Fibroblast of skin of right quadriceps (primary cell): ENCODE measurements around the gene TUBGCP3.

Experiments
- DNase-seq: peaks from one replicate; pipeline ENCODE4 v3.0.0-alpha.2; 2013

Gene TUBGCP3

DNA sequence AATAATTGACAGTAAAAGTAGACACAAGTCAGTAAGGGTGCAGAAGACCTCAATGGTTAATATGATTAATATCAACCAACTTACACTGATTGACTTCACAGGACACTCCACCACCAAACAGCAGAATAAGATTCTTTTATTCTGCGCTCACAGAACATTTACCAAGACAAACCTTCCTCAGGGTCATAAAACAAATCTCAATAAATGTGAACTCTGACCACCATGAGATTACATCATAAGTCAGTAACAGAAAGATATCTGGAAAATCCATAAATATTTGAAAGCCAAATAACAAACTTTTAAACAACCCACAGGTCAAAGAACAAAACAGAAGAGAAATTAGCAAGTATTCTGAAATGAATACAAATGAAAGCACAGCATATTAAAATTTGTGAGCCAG lies 112.1 kb downstream of the TUBGCP3 start:
- no peak for DNase-seq

DNA sequence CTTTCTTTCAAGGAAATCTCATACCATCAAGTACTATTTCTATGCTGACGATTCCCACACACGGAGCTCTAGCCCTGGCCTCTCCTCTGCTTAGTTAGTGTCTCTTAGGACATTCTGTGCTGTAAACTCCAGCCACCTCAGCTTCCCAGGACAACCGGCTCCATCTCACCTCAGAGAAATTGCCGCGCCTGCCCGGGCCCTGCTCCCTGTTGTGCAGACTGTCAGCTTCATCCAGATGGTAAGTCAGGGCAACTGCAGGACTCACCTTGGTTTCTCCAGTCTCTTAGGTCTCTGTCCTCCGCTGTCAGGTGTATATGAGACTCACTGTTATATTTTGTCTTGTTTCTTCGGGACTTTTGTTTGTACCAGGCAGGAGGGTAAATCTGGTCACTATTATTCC lies 113.1 kb downstream of the TUBGCP3 start:
- DNase-seq = no peak

- no peak for DNase-seq
These were observed 114.1 kb downstream of the TUBGCP3 start for GRCh38 chr13:112473818-112474217.

GRCh38 chr13:112469071-112469745 lies 118.7 kb downstream of the TUBGCP3 start:
- DNase-seq = no peak

GRCh38 chr13:112468069-112468468 lies 119.9 kb downstream of the TUBGCP3 start:
- no peak for DNase-seq

GRCh38 chr13:112467236-112467635 lies 120.7 kb downstream of the TUBGCP3 start:
- no peak for DNase-seq

DNA sequence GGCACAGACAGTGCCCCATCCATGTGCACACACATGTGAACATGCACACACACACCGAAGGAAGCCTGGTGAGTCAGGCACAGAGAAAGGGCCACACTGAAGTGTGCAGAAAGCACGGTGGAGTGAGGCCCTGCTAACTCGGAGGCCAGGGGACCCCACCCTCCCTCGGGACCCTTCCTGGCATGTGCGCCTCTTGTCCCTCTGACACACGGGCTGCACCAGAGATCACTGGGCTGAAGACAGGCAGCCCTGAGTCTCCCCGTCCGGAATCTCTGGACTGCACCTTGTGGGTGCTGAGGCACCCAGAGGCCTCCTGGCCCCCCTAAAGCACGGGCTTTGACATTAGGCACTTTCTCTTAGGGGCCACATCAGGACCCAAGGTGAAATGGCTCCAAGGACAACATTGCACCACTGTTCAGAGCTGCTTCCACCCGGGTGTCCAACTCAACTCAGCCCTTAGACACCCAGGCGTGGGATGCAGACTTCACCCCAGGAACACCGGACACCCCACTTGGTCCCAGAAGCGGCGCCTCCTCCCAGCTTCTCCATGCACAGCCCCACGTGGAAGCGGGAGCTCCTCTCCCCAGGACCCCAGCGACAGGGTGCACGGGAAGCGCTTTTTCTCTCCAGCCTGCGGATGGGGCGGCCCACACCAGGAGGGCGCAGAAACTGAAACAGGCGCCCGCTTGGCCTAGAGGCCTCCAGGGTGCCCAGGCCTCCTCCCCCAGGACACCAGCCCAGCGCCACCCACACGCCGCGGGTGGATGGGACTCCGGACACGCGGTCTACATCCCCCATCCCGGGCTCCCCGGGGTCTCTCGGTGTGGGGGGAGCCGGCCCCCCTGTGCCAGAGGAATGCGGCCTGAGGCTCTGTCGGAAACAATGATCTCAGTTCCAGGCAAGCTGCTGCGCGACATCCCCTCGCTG lies 121.6 kb downstream of the TUBGCP3 start:
- DNase-seq = no peak

DNA sequence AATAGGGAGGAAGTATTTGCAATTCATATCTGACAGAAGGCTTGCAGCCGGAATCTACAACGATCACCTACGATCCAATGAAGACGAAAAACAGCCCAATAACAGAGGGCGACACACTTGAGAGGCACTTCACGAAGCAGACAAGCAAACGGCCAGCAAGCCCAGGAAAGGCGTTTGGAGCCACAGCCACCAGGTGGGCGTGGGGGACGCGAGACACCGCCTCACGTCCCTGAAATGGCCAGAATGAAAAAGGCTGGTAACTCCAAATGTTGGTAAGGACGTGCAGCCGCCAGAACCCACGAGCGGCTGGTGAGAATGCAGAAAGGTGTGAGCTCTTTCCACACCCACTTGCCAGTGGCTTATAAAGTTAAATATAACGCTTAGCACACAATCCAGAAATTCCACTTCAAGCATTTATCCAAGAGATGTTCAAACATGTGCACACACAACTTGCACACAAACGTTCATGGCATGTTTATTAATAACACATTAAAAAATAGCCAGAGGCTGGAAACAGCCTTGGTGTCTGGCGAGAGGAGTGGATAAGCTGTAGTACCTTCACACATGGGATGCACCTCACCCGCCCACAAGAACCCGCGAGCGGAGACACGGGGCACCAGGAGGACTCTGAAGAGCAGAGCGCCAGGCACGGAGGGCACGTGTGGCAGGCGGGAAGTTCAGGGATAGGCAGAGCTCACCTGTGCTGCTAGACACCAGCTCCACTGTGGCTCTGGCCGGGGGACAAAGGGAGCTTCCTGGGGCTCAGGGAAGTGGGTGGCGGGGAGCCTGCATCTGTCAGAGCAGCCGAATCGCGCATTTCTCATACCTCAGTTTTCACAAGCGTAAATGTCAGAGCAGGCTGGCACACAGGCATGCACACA lies 122.5 kb downstream of the TUBGCP3 start:
- no peak for DNase-seq

DNA sequence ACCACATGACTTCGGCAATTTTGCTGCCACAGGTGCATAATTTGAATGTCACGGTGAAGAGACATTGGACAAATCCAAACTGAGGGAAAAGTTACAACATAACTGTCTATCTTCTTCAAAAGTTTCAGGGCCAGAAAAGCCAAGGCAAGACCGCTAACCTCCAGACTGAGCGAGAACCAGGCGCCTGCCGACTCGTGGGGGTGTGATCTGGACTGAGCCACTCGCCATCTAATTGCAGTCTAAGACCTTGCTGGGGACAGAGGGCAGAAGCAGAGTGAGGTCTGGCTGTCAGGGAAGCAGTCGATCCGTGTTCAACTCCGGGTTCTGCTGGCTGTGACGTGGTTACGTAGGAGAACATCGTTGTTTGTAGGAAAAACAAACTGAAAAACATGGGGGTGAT lies 123.2 kb downstream of the TUBGCP3 start:
- no peak for DNase-seq

DNA sequence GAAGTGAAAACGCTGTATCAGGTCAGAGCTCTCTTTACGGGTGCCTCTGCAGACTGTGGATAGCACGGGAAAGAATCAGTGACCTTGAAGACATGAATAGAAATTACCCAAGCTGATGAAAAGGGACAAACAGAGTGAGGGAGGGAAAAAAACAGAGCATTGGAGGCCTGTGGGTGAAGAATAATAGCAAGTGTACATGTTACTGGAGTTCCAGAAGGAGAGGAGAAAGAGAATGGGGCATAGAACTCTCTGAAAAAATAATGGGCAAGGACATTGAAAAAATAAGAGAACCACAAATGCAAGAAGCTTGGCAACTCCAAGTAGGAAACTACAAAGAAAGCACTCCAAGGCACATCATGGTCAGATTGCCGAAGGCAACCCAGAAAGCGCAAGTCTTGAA lies 125.5 kb downstream of the TUBGCP3 start:
- DNase-seq = no peak

GRCh38 chr13:112457485-112457884 lies 130.5 kb downstream of the TUBGCP3 start:
- DNase-seq = no peak

DNA sequence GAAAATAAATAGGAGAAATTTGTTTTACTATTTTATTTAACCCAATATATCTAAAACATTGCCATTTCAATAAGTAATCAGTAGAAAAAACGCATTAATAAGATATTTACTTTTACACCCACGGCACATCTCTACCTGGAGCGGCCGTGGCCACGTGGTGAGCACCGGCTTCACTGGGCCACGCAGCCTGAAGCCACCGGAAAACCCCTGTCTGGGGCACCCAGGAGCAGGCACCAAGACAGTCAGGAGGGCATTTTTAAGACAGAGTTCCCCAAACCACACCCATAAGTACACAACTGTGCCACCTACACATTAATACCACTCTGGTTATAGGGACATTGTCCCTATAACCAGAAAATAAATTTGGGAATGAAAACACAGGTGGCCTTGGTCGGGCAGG lies 130.9 kb downstream of the TUBGCP3 start:
- DNase-seq = no peak

GRCh38 chr13:112456138-112457056 lies 131.6 kb downstream of the TUBGCP3 start:
- no peak for DNase-seq

GRCh38 chr13:112455476-112456059 lies 132.4 kb downstream of the TUBGCP3 start:
- no peak for DNase-seq

DNA sequence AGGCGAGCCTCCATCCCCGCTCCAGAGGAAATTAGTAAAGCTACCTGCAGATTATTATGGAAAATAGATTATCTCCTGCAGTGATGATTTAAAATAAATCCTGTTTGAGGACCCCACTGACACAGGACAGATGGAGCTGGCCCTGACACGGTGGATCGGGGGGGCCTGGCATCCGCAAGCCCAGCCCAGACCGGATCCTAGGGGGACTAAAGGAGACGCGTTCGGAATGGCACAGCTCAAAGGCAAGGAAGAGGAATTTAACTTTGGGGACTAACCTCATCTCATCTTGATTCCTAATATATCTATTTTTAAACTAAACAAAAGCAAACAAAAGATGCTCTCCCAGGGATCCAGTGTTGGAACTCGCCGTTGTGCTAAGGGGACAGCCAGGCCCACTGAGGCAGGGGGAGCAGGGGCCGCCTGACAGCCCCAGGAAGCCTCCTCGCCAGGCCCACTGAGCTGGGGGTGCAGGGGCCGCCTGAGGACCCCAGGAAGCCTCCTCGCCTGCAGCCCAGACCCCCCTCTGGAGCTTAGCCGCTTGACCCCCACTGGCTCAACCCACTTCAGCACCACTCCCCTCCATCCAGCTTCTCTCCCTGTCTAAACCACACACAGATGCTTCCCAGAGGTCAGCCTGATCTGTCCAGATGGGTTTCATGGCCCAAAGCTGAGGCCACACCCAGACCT lies 133.2 kb downstream of the TUBGCP3 start:
- no peak for DNase-seq

DNA sequence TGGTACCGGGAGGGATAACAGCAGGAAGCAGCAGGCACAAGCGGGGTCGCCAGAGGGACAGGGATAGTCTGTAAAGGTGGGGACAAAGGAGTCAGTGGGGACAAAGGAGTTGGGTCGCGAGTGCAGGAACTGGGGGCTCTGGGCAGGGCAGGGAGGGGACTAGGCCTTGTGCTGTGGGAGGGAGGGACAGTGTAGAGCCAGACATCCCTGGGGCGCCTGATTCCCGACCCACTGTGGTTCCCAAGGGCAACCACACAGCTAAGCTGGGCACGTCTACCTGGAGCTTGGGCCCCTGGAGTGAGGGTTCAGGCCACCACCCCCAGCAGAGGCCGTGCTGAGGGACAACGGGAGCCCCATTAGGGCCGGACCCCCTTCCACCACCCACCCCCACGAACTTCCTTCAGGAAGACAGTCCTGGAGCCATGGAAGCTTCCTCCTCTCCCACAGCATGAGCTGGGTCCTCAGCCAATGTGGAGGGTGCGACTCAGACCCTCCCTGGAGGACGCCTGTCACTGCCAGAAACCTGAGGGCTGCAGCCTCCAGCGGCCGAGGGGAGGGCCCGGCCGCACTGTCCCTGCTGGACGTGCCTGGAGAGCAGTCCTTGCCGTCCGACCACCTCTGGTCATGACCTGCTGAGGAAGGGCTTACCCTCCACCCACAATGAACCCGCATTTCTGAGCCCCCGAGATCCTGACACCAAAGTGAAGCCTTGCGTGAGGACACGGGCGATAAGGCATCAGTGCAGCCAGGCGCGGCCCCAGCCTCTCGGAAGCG lies 133.9 kb downstream of the TUBGCP3 start:
- no peak for DNase-seq

- DNase-seq = no peak
These were observed 134.6 kb downstream of the TUBGCP3 start for GRCh38 chr13:112453207-112453829.

GRCh38 chr13:112452380-112453206 lies 135.4 kb downstream of the TUBGCP3 start:
- DNase-seq = no peak
